HCT116 (cell line): ENCODE results near the gene MORN4. TPM values are rescaled to one million over a fixed set of nuclear protein-coding genes. Genes with fewer than 3 reads are reported as not detected.

Source experiments
- ATAC-seq: fragments of 200-7000 bp; cut with Tn5 transposase; 2 replicates; pipeline ENCODE4 v1.9.1; 2020; ENCODE audit warnings: mild to moderate bottlenecking, moderate library complexity
- BruUV-seq: library from RNA; stranded (reverse); fragments of 400-500 nt; replicated peaks from 2 replicates; lab custom pipeline; 2021; lab: Mats Ljungman, UMichigan
- CTCF ChIA-PET: fragments of 300-600 bp; sonication (Branson Sonifier 250); formaldehyde crosslinking; loops from one replicate; lab custom pipeline; 2021; ENCODE audit warnings: antibody characterized with exemption; lab: Charles Lee
- POLR2A ChIA-PET: fragments of 300-600, 350-600 bp; sonication (Branson Sonifier 250); formaldehyde crosslinking; loops from one replicate; lab custom pipeline; 2021; ENCODE audit warnings: antibody characterized with exemption; lab: Charles Lee
- RAD21 ChIA-PET, 2 experiments: fragments of 300-600 bp; sonication (Branson Sonifier 250); formaldehyde crosslinking; loops; one replicate each; lab custom pipeline; 2023; ENCODE audit warnings: low total read pairs in 2 of 2; ENCODE audit not compliant: uncharacterized antibody in 2 of 2, unreplicated experiment in 2 of 2, low non-redundant PET in 1 of 2; lab: Charles Lee
- DNase-seq: peaks from one replicate; pipeline ENCODE4 v3.0.0-alpha.2; 2010; ENCODE audit warnings: low read depth, low spot score
- H2AFZ ChIP-seq: fragments of 200-600 bp; shearing (Covaris generic), sonication (generic); 2 replicates; pipeline ENCODE4 v1.6.1; 2017; ENCODE audit warnings: low read depth, mixed run types, mixed read lengths, antibody characterized with exemption, low read length; ENCODE audit not compliant: poor library complexity, severe bottlenecking
- H3K27ac ChIP-seq: 2 replicates; pipeline ENCODE4 v1.5.1; 2012; ENCODE audit warnings: low read depth, low read length
- H3K27me3 ChIP-seq: fragments of 200-600 bp; sonication (generic); 2 replicates; pipeline ENCODE4 v1.6.1; 2016; ENCODE audit warnings: mixed run types, low read length, mixed read lengths; ENCODE audit not compliant: insufficient read depth
- H3K36me3 ChIP-seq, 2 experiments: fragments of 200-500 bp in 1 of 2; fragments of 200-600 bp in 1 of 2; sonication (Bioruptor generic) in 1 of 2; sonication (generic) in 1 of 2; 2 replicates each; pipeline versions ENCODE4 v1.5.1 to v1.6.1; 2014 to 2016; ENCODE audit warnings: low read length in 2 of 2, inconsistent platforms in 1 of 2, mixed read lengths in 1 of 2, mixed run types in 1 of 2; ENCODE audit not compliant: insufficient read depth in 2 of 2, control insufficient read depth in 1 of 2
- H3K4me1 ChIP-seq, 2 experiments: fragments of 200-600 bp in 1 of 2; sonication (generic) in 1 of 2; 2 replicates each; pipeline versions ENCODE4 v1.5.1 to v1.6.1; 2012 to 2017; ENCODE audit warnings: low read length in 2 of 2, inconsistent platforms in 1 of 2, mild to moderate bottlenecking in 1 of 2, mixed read lengths in 1 of 2, mixed run types in 1 of 2, moderate library complexity in 1 of 2; ENCODE audit not compliant: insufficient read depth in 2 of 2, control insufficient read depth in 1 of 2
- H3K4me2 ChIP-seq: fragments of 200-600 bp; sonication (generic); 2 replicates; pipeline ENCODE4 v1.6.1; 2017; ENCODE audit warnings: mixed run types, low read length, mixed read lengths
- H3K4me3 ChIP-seq, 2 experiments: fragments of 200-600 bp in 1 of 2; sonication (generic) in 1 of 2; replicated peaks in 1 of 2; 2 replicates each; pipeline ENCODE4 v1.5.1; 2011 to 2016; ENCODE audit warnings: low read length in 2 of 2, control low read depth in 1 of 2, low read depth in 1 of 2, mild to moderate bottlenecking in 1 of 2, mixed read lengths in 1 of 2, mixed run types in 1 of 2
- H3K79me2 ChIP-seq: fragments of 200-600 bp; sonication (generic); 2 replicates; pipeline ENCODE4 v1.6.1; 2017; ENCODE audit warnings: mild to moderate bottlenecking, mixed run types, low read length, moderate library complexity, mixed read lengths; ENCODE audit not compliant: insufficient read depth
- H3K9ac ChIP-seq: fragments of 200-600 bp; sonication (generic); 2 replicates; pipeline ENCODE4 v1.6.1; 2016; ENCODE audit warnings: low read length, mixed read lengths
- H3K9me2 ChIP-seq: fragments of 200-600 bp; sonication (generic), shearing (Covaris generic); 2 replicates; pipeline ENCODE4 v1.6.1; 2017; ENCODE audit warnings: mixed run types, mild to moderate bottlenecking, moderate library complexity; ENCODE audit not compliant: insufficient read depth
- H3K9me3 ChIP-seq, 2 experiments: fragments of 200-500 bp in 1 of 2; fragments of 200-600 bp in 1 of 2; sonication (Bioruptor generic) in 1 of 2; sonication (generic) in 1 of 2; 2 replicates each; pipeline ENCODE4 v1.6.1; 2014 to 2017; ENCODE audit warnings: low read length in 2 of 2, mixed read lengths in 2 of 2, inconsistent platforms in 1 of 2, low read depth in 1 of 2, mild to moderate bottlenecking in 1 of 2, mixed run types in 1 of 2, moderate library complexity in 1 of 2; ENCODE audit not compliant: control insufficient read depth in 1 of 2, insufficient read depth in 1 of 2
- H4K20me1 ChIP-seq: fragments of 200-600 bp; sonication (generic), shearing (Covaris generic); 2 replicates; pipeline ENCODE4 v1.6.1; 2017; ENCODE audit warnings: mixed run types, mild to moderate bottlenecking, moderate library complexity; ENCODE audit not compliant: insufficient read depth
- CBX3 ChIP-seq: IDR thresholded peaks from 2 replicates; pipeline ENCODE4 v1.6.1; 2012; ENCODE audit warnings: low read depth
- CEBPB ChIP-seq: IDR thresholded peaks from 2 replicates; pipeline ENCODE4 v1.6.1; 2012; ENCODE audit warnings: low read depth
- EGR1 ChIP-seq: IDR thresholded peaks from 2 replicates; pipeline ENCODE4 v1.6.1; 2012; ENCODE audit warnings: low read depth
- ELF1 ChIP-seq: IDR thresholded peaks from 2 replicates; pipeline ENCODE4 v1.6.1; 2012; ENCODE audit warnings: low read depth, borderline replicate concordance
- EZH2 ChIP-seq: fragments of 200-600 bp; sonication (generic); IDR thresholded peaks from 2 replicates; pipeline ENCODE4 v1.6.1; 2017; ENCODE audit warnings: antibody characterized with exemption, mixed run types
- FOSL1 ChIP-seq: IDR thresholded peaks from 2 replicates; pipeline ENCODE4 v1.6.1; 2012; ENCODE audit warnings: low read depth
- JUND ChIP-seq: IDR thresholded peaks from 2 replicates; pipeline ENCODE4 v1.6.1; 2012
- POLR2A ChIP-seq: IDR thresholded peaks from 2 replicates; pipeline ENCODE4 v1.7.0; 2011; ENCODE audit warnings: borderline replicate concordance; ENCODE audit not compliant: insufficient read depth, insufficient read length; ENCODE audit errors: extremely low read depth
- POLR2AphosphoS5 ChIP-seq: IDR thresholded peaks from 2 replicates; pipeline ENCODE4 v1.6.1; 2011; ENCODE audit warnings: mild to moderate bottlenecking, low read depth, low read length, moderate library complexity
- RAD21 ChIP-seq: IDR thresholded peaks from 2 replicates; pipeline ENCODE4 v1.6.1; 2012; ENCODE audit warnings: low read depth, mild to moderate bottlenecking
- SIN3A ChIP-seq: IDR thresholded peaks from 2 replicates; pipeline ENCODE4 v1.6.1; 2012; ENCODE audit warnings: low read depth
- SP1 ChIP-seq: IDR thresholded peaks from 2 replicates; pipeline ENCODE4 v1.6.1; 2012; ENCODE audit warnings: low read depth
- SRF ChIP-seq: IDR thresholded peaks from 2 replicates; pipeline ENCODE4 v1.6.1; 2012; ENCODE audit warnings: low read depth
- TCF7L2 ChIP-seq: IDR thresholded peaks from 2 replicates; pipeline ENCODE4 v1.7.0; 2011; ENCODE audit warnings: borderline replicate concordance, inconsistent platforms; ENCODE audit not compliant: insufficient read depth, insufficient read length; ENCODE audit errors: extremely low read depth
- YY1 ChIP-seq: IDR thresholded peaks from 2 replicates; pipeline ENCODE4 v1.6.1; 2011; ENCODE audit warnings: low read length, low read depth, moderate library complexity, mild to moderate bottlenecking; ENCODE audit not compliant: insufficient replicate concordance; ENCODE audit errors: extremely low read depth
- intact Hi-C: fragments of 100-400 bp; cut with micrococcal nuclease; formaldehyde crosslinking; loops from 2 replicates; pipeline ENCODE4 v1.10.0; 2022
- total RNA-seq: library from RNA; stranded (reverse); gene quantifications from one replicate; pipeline ENCODE4 v1.2.1, GENCODE V29; 2021; ENCODE audit not compliant: unreplicated experiment
- TF ChIP-seq, protein P1 (sequence below): IDR thresholded peaks from 2 replicates; pipeline ENCODE4 v1.6.1; 2012
- TF ChIP-seq, protein P2 (sequence below): IDR thresholded peaks from 2 replicates; pipeline ENCODE4 v1.6.1; 2012; ENCODE audit warnings: low read depth
- TF ChIP-seq, protein P3 (sequence below): IDR thresholded peaks from 2 replicates; pipeline ENCODE4 v1.6.1; 2012
- TF ChIP-seq, protein P4 (sequence below), 3 experiments: fragments of 200-600 bp in 1 of 3; sonication (generic) in 1 of 3; IDR thresholded peaks in 2 of 3; conservative IDR thresholded peaks in 1 of 3; 2 replicates each; pipeline ENCODE4 v1.5.1; 2012 to 2017; ENCODE audit warnings: low read depth in 2 of 3, low read length in 2 of 3, antibody characterized with exemption in 1 of 3, borderline replicate concordance in 1 of 3, control low read depth in 1 of 3, mild to moderate bottlenecking in 1 of 3, mixed read lengths in 1 of 3, mixed run types in 1 of 3, moderate library complexity in 1 of 3; ENCODE audit not compliant: insufficient read depth in 1 of 3

MORN4 gene
- total RNA-seq, 1 experiment from 2014 or later = 8.0 TPM

DNA sequence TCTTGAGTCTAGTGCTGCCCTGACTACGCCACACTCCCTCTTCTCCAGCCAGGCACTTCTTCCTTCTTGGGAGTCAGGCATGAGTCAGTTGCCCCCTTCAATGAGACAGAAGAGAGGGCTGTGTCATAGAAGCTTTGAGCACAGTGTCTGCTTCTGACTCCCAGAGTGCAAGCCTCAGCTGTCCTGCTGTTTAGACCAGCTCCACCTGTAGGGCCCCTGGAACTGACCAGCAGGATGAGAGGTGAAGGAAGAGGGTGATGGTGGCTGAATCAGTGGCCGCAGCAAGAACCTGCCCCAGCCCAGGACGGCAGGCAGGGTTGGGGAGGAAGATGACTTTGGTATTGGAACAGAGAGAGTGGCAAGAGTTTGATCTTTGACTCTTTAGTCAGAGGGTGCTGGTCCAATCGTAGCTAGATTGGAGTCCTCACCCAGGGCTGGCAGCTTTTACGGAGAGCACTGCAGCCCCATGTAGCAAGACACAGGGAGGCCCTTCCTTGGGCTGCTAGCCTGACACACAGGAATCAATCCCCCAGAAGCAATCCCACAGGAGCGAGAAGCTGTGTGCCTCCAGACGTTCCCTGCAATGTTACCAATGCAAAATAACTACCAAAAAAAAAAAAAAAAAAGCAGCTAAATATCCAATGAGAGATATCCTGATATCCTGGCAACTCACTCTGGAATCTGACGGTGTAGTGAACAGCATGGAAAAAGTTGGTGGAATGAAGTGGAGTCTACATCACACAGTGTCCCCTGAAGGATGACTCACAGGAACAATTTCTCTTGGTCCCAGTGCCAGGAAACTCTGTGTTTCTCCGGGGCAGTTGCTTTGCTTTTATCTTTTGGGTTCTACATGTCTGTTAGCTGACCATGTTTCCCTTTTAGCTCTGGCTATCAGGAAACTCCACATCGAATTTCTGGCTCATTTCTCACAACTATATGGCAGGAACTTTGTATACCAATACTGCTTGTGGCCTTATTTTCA, 36.9 kb downstream of the MORN4 start:
- no TSS peak for BruUV-seq
- ChIA-PET POLR2A (interaction anchor here (1.0 to 1.3 kb wide), 3 partner anchors 9 to 25 kb away, joined by 3 to 5 read pairs (median 4); partner anchors contain the start of gene HOGA1), CTCF (interaction anchor here (1.5 to 1.6 kb wide), 3 partner anchors 12 to 24 kb away, joined by 3 to 9 read pairs (median 6); partner anchors contain the start of genes ANKRD2 and HOGA1), RAD21 (interaction anchor here in 1 of 2 experiments (0.8 to 0.9 kb wide), 2 partner anchors 16 to 17 kb away, joined by 3 read pairs; no protein-coding TSS in a partner anchor)
- Histone ChIP-seq H2AFZ (peak overlapping the region; percentile 1), H3K4me1 (peaks cover 27 to 37% of the 10 kb centered on the region in 2 experiments), H3K9me2 (no peaks in the 10 kb centered on the region), H3K4me3 (peak overlapping the region in 1 of 2 experiments; percentile 17; a peak in 3 of 4 replicates), H3K9ac (peak overlapping the region; percentile 42), H3K36me3 (no peaks in the 10 kb centered on the region), H3K27ac (peak overlapping the region; percentile 65), H3K9me3 (no peaks in the 10 kb centered on the region), H4K20me1 (no peaks in the 10 kb centered on the region), H3K27me3 (no peaks in the 10 kb centered on the region), H3K79me2 (no peaks in the 10 kb centered on the region), H3K4me2 (peak overlapping the region; percentile 68)
- peak; percentile 65 for DNase-seq
- ATAC-seq = peak; percentile 83
- intact Hi-C loops = no loop called here
- TF ChIP-seq YY1 (no peak), CBX3 (peak; percentile 46; the same call in 1 of the 2 replicates), POLR2A (no peak), EGR1 (no peak), CEBPB (no peak), RAD21 (no peak), POLR2AphosphoS5 (peak; percentile 59), SIN3A (no peak; the same call in 1 of the 2 replicates), ELF1 (no peak), EZH2 (no peak), FOSL1 (peak; percentile 85), SP1 (peak; percentile 81), TCF7L2 (peak; percentile 80), JUND (peak; percentile 88), SRF (no peak)
- TF ChIP-seq, protein P1, sequence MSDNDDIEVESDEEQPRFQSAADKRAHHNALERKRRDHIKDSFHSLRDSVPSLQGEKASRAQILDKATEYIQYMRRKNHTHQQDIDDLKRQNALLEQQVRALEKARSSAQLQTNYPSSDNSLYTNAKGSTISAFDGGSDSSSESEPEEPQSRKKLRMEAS = no peak; the same call in 1 of the 2 replicates
- TF ChIP-seq, protein P2, sequence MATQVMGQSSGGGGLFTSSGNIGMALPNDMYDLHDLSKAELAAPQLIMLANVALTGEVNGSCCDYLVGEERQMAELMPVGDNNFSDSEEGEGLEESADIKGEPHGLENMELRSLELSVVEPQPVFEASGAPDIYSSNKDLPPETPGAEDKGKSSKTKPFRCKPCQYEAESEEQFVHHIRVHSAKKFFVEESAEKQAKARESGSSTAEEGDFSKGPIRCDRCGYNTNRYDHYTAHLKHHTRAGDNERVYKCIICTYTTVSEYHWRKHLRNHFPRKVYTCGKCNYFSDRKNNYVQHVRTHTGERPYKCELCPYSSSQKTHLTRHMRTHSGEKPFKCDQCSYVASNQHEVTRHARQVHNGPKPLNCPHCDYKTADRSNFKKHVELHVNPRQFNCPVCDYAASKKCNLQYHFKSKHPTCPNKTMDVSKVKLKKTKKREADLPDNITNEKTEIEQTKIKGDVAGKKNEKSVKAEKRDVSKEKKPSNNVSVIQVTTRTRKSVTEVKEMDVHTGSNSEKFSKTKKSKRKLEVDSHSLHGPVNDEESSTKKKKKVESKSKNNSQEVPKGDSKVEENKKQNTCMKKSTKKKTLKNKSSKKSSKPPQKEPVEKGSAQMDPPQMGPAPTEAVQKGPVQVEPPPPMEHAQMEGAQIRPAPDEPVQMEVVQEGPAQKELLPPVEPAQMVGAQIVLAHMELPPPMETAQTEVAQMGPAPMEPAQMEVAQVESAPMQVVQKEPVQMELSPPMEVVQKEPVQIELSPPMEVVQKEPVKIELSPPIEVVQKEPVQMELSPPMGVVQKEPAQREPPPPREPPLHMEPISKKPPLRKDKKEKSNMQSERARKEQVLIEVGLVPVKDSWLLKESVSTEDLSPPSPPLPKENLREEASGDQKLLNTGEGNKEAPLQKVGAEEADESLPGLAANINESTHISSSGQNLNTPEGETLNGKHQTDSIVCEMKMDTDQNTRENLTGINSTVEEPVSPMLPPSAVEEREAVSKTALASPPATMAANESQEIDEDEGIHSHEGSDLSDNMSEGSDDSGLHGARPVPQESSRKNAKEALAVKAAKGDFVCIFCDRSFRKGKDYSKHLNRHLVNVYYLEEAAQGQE = no peak
- TF ChIP-seq, protein P3, sequence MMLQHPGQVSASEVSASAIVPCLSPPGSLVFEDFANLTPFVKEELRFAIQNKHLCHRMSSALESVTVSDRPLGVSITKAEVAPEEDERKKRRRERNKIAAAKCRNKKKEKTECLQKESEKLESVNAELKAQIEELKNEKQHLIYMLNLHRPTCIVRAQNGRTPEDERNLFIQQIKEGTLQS = no peak; the same call in 1 of the 2 replicates
- TF ChIP-seq, protein P4, sequence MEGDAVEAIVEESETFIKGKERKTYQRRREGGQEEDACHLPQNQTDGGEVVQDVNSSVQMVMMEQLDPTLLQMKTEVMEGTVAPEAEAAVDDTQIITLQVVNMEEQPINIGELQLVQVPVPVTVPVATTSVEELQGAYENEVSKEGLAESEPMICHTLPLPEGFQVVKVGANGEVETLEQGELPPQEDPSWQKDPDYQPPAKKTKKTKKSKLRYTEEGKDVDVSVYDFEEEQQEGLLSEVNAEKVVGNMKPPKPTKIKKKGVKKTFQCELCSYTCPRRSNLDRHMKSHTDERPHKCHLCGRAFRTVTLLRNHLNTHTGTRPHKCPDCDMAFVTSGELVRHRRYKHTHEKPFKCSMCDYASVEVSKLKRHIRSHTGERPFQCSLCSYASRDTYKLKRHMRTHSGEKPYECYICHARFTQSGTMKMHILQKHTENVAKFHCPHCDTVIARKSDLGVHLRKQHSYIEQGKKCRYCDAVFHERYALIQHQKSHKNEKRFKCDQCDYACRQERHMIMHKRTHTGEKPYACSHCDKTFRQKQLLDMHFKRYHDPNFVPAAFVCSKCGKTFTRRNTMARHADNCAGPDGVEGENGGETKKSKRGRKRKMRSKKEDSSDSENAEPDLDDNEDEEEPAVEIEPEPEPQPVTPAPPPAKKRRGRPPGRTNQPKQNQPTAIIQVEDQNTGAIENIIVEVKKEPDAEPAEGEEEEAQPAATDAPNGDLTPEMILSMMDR (IDR thresholded peaks at IDR 0.05 in 2 of 3, conservative IDR thresholded peaks at IDR 0.05 in 1 of 3; ENCODE audit: borderline replicate concordance in 1 of 3, insufficient read depth in 1 of 3, low read depth in 2 of 3, low read length in 2 of 3) = no peak
